ENCODE measurements around the gene BCL2.

BCL2 gene

GRCh38 chr18:63102941-63103744, 216.4 kb downstream of the BCL2 start:
- no peak for DNase-seq

GRCh38 chr18:63100630-63101055, 218.9 kb downstream of the BCL2 start:
- no peak for DNase-seq

- no peak for DNase-seq
Observed at GRCh38 chr18:63099848-63100629, 219.5 kb downstream of the BCL2 start.

GRCh38 chr18:63099091-63099840, 220.3 kb downstream of the BCL2 start:
- no peak for DNase-seq

- DNase-seq = peak; percentile 58
Observed at GRCh38 chr18:63098018-63098981, 221.3 kb downstream of the BCL2 start.

- no peak for DNase-seq
Observed at GRCh38 chr18:63097178-63097577, 222.4 kb downstream of the BCL2 start.

GRCh38 chr18:63096327-63096874, 223.2 kb downstream of the BCL2 start:
- DNase-seq = no peak

- no peak for DNase-seq
Observed at GRCh38 chr18:63095768-63096167, 223.8 kb downstream of the BCL2 start.

- no peak for DNase-seq
Observed at GRCh38 chr18:63091671-63092364, 227.8 kb downstream of the BCL2 start.

- no peak for DNase-seq
Observed at GRCh38 chr18:63090334-63090733, 229.2 kb downstream of the BCL2 start.

GRCh38 chr18:63089041-63089440, 230.5 kb downstream of the BCL2 start:
- DNase-seq = no peak

- DNase-seq = no peak
Observed at GRCh38 chr18:63088262-63088661, 231.3 kb downstream of the BCL2 start.

GRCh38 chr18:63087421-63088230, 231.9 kb downstream of the BCL2 start:
- DNase-seq = no peak

- DNase-seq = no peak
Observed at GRCh38 chr18:63085611-63086010, 234.0 kb downstream of the BCL2 start.

GRCh38 chr18:63084219-63084618, 235.3 kb downstream of the BCL2 start:
- no peak for DNase-seq

GRCh38 chr18:63083555-63083954, 236.0 kb downstream of the BCL2 start:
- no peak for DNase-seq

GRCh38 chr18:63083020-63083531, 236.5 kb downstream of the BCL2 start:
- no peak for DNase-seq

- DNase-seq = no peak
Observed at GRCh38 chr18:63082366-63083019, 237.1 kb downstream of the BCL2 start.

- DNase-seq = no peak
Observed at GRCh38 chr18:63079114-63079513, 240.5 kb downstream of the BCL2 start.

GRCh38 chr18:63078471-63078870, 241.1 kb downstream of the BCL2 start:
- no peak for DNase-seq
